ENCODE data around the gene ZNF107.
"Not testable (repeated sequence)": the region's sequence is repeated elsewhere in the genome, so short reads cannot be mapped to it uniquely, and the experiment has no call there.

ZNF107 gene

GRCh38 chr7:64651203-64651602, 14.7 kb upstream of the ZNF107 start:
- no peak for DNase-seq

GRCh38 chr7:64651632-64652165, 14.2 kb upstream of the ZNF107 start:
- no peak for DNase-seq

DNA sequence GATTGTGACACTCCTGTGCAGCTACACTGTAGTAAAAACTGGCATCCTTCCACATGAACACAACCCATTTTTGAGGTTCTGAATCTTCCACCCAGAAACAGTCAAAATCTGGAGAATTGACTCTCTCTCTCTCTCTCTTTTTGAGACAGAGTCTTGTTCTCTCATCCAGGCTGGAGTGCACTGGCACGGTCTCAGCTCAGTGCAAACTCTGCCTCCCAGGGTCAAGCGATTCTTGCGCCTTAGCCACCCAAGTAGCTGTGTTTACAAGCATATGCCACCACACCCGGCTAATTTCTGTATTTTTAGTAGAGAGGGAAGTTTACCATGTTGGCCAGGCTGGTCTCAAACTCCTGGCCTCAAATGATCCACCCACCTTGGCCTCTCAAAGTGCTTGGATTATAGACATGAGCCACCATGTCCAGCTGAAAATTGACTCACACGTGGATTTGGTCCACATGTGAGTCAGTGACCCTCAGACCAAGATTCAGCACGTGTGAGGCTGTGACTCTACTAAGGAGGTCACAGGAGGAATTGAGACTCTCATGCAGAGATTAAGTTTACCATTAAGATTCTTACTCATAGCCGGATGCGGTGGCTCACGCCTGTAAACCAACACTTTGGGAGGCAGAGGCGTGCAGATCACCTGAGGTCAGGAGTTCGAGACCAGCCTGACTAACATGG, 12.1 kb upstream of the ZNF107 start:
- no peak for DNase-seq

DNA sequence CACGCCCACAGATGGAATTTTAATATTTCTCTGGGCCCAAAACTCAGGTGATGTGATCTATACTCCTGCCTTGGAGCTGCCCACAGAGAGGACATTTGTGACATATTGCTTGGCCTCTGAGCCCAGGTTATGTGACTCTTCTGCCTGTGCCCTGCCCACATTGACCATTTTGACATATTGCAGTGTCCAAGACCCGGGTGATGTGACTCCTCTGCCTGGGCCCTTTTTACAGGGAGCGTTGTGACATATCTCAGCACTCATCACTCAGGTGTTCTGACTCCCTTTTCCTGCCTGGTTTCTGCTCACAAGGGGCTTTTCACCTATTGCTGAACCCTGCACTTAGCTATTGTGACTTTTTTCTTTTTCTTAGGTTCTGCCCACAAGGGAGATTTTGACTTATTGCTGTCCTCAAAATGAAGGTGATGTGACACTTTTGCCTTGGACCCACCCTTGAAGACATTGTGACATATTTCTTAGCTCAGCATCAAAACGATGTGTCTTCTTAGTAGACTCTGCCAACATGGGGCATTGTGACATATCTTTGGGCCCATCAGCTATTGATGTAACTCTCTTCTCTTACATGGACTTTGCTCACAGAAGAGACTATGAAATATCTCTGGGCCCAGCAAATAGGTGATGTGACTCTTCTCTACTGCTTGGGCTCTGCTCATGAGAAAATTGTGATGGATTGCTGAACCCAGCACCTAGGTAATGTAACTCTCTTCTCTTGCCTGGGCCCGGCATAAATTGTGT, 11.0 kb upstream of the ZNF107 start:
- no peak for DNase-seq

GRCh38 chr7:64655811-64656210, 10.1 kb upstream of the ZNF107 start:
- no peak for DNase-seq

GRCh38 chr7:64656489-64656888, 9.4 kb upstream of the ZNF107 start:
- no peak for DNase-seq

DNA sequence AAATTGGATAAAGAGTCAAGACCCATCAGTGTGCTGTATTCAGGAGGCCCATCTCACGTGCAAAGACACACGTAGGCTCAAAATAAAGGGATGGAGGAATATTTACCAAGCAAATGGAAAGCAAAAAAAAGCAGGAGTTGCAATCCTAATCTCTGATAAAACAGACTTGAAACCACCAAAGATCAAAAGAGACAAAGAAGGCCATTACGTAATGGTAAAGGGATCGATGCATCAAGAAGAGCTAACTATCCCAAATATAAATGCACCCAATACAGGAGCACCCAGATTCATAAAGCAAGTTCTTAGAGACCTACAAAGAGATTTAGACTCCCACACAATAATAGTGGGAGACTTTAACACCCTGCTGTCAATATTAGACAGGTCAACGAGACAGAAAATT, 3.8 kb upstream of the ZNF107 start:
- DNase-seq: not testable (repeated sequence)

DNA sequence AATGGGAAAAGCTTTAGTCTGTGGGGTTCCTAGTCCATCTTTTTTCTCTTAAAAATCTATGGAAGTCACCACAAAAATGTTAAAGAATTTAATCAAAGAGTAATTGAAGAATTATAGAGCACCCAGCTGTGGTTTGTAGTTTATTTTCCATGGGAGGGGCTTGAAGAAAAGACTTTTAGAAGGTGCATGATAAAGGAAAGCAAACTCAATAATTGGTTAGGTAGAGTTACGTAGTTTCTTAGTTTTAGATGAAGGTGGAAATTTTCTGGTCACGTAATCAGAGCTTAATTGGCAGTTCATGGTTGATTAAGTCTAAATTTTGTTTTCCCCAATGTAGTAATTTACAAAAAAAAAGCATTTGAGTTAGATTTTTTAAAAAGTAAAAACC, 724 bp downstream of the ZNF107 start:
- no peak for DNase-seq

DNA sequence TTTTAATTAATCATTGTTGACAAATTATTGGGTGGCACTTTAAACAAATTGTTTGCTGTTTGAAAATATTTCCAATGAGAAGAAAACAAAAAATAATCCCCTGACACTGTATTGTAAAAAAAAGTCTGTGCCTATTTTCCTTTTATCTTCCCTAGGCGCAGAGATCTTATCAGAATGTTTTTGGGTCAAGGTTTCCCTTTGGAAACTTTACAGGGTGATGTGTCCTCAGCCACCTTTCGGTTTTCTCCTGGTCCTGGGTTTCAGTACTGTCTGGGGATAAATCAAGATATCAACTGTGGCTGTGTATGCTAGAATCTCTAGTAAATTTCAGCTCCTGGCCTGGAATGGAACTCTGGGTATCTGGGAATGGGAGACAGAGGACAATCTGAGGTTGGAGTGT, 1.4 kb downstream of the ZNF107 start:
- no peak for DNase-seq

GRCh38 chr7:64672414-64672813, 6.5 kb downstream of the ZNF107 start:
- DNase-seq: no peak

DNA sequence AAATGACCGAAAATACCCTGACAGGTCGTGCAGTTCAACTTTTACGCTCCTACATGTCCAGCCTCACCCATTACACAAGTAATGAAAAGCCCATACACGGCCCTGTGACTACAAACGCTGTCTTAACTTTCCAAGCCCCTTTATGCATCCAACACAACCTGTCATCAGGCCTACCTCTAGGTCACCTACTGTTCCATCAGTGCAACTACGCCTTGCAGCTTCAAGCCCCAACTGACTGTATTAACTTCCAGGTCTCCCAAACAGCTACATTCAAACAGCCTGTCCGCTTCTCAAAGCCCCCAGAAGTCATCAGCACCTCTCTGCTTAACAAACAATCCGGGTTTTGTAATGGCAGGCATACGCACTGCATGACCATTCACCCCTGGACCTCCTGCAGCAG, 19.2 kb downstream of the ZNF107 start:
- DNase-seq: no peak

- DNase-seq: no peak
Measured at GRCh38 chr7:64685741-64686140, 19.8 kb downstream of the ZNF107 start.

GRCh38 chr7:64686493-64687184, 20.7 kb downstream of the ZNF107 start:
- DNase-seq: peak; percentile 9

GRCh38 chr7:64687249-64687648, 21.3 kb downstream of the ZNF107 start:
- DNase-seq: no peak

DNA sequence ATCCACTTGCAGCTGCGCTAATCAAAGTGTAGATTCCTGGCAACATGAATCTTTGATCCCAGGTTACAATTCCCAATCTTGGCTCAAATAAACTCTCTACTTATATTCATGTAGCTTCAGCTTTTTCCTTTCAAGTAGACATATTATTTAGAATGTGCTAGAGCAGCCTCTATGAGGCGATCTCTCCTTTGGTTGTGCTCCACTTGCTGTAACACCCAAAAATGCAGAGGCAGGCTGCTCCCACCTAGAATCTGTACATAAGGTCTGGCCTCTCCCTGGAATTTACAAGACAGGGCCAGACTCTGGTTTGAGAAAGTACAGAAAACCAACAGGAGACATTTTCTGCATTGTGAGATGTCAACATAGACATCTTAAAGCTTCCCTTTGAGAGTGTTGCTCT, 23.1 kb downstream of the ZNF107 start:
- DNase-seq: no peak

DNA sequence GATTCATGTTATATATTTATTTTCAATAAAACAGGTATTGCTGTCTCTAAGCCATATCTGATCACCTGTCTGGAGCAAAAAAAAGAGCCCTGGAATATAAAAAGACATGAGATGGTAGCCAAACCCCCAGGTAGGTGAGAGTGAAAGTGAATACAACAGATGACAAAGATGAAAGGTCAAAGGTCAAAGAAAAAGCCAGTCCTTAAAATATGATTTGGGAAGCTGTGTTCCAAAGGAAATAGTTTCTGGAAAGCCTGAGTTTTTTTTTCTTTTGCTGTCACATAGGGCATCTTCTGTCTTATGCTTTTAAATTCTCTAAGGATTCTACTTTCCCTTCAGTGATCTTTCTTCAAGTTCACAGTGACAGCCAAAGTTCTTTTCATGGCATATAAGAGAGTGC, 25.9 kb downstream of the ZNF107 start:
- no peak for DNase-seq

- DNase-seq: not testable (repeated sequence)
Measured at GRCh38 chr7:64697863-64698262, 31.9 kb downstream of the ZNF107 start.

GRCh38 chr7:64706625-64707292, 40.8 kb downstream of the ZNF107 start:
- no peak for DNase-seq

- DNase-seq: not testable (repeated sequence)
Measured at GRCh38 chr7:64717896-64718295, 52.0 kb downstream of the ZNF107 start.

DNA sequence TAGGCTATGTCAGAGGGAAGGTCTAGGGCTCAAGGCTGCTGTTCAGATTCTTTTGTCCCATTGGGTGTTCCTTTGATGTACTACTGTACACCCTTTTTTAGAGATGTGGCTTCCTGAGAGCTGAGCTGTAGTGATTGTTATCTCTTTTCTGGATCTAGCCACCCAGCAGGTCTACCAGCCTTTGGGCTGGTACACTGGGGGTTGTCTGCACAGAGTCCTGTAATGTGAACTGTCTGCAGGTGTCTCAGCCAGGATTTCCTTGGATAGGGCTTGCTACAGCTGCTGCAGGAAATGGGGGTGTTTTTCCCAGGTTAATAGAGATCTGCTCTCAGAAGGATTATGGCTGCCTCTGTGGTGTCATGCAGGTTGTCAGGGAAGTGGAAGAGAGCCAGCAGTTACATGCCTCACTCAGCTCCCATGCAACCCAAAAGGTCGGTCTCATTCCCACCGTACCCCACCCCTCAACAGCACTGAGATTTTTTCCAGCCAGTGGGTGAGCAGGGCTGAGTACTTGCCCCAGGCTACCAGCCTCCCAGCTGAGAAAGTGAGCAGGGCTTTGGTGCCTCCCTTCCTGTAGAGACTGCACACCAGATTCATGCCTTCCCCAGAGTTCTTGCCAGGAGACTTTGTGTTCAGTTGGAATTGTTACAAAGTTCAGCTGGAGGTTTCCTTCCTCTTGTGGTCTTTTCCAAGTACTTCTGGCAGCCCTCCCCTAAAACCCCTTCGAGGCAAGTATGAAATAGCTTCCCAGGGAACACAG, 63.3 kb downstream of the ZNF107 start:
- no peak for DNase-seq

- no peak for DNase-seq
Measured at GRCh38 chr7:64733550-64734240, 67.8 kb downstream of the ZNF107 start.

DNA sequence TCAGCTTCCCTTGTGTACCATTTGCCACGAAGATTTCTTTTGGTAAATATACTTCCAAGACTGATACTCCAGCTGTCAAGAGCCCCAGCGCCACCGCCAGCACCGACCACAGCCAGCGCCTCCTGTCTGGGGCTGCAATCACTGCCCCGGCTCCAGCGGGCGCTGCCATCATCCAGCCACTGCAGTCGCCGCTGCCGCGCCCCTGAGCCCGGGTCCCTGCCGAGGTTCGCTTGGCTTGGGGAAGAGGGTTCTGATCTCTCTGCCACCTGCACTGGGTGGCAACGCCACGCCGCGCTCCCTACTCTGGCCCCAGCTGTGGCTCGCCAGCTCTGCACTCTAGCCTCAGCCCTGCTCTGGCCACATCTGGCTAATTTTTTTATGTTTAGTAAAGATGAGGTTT, 70.6 kb downstream of the ZNF107 start:
- DNase-seq: no peak

Measured in suppressor macrophage treated with lipopolysaccharide for 4 hours (primary cell).